ENCODE data around the gene MBD1. TPM values are rescaled to one million over a fixed set of nuclear protein-coding genes. Genes with fewer than 3 reads are reported as not detected.

Gene MBD1
- total and polyA plus RNA-seq, 2 of the 13 experiments (the other 11 are each of a cell fraction or from before 2014, with no cell fraction given): 25.5 to 28.6 TPM

DNA sequence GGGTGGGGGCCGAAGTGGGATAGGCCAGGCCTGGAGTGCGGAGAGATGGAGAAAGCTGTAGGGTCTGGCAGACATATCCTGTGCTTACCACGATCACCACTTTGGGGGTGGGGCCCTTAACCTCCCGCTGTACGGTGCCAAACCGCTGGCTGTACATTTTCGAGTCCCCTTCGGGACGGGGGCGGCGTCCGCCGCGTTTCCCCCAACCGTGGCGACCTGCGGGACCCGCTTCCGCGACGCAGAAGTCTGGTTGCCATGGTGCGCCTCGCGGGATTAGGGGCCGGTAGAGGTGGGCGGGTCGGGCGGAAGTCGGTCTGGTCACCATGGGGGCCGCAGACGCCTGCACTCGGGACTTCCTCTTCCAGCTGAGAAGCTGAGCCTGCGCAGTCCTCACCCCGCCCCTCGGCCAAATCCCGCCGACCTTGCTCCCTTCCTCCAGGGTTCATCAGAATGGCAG is 15.0 kb downstream of the MBD1 start, which contains the start of gene CFAP53 (continued):
- 0 out of 2 replicates have a peak, but pooled peaks have one; percentile 53 for TF ChIP-seq ZNF749 (CRISPR knock-in tag; IDR thresholded peaks at IDR 0.05; ENCODE audit: borderline replicate concordance)
- TF ChIP-seq, protein P1, sequence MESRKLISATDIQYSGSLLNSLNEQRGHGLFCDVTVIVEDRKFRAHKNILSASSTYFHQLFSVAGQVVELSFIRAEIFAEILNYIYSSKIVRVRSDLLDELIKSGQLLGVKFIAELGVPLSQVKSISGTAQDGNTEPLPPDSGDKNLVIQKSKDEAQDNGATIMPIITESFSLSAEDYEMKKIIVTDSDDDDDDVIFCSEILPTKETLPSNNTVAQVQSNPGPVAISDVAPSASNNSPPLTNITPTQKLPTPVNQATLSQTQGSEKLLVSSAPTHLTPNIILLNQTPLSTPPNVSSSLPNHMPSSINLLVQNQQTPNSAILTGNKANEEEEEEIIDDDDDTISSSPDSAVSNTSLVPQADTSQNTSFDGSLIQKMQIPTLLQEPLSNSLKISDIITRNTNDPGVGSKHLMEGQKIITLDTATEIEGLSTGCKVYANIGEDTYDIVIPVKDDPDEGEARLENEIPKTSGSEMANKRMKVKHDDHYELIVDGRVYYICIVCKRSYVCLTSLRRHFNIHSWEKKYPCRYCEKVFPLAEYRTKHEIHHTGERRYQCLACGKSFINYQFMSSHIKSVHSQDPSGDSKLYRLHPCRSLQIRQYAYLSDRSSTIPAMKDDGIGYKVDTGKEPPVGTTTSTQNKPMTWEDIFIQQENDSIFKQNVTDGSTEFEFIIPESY (CRISPR knock-in tag; IDR thresholded peaks at IDR 0.05): no peak
- peak; percentile 93 for TF ChIP-seq AGO1 (IDR thresholded peaks at IDR 0.05; ENCODE audit: low read depth, low read length, poor library complexity, severe bottlenecking)
- TF ChIP-seq, protein P2, sequence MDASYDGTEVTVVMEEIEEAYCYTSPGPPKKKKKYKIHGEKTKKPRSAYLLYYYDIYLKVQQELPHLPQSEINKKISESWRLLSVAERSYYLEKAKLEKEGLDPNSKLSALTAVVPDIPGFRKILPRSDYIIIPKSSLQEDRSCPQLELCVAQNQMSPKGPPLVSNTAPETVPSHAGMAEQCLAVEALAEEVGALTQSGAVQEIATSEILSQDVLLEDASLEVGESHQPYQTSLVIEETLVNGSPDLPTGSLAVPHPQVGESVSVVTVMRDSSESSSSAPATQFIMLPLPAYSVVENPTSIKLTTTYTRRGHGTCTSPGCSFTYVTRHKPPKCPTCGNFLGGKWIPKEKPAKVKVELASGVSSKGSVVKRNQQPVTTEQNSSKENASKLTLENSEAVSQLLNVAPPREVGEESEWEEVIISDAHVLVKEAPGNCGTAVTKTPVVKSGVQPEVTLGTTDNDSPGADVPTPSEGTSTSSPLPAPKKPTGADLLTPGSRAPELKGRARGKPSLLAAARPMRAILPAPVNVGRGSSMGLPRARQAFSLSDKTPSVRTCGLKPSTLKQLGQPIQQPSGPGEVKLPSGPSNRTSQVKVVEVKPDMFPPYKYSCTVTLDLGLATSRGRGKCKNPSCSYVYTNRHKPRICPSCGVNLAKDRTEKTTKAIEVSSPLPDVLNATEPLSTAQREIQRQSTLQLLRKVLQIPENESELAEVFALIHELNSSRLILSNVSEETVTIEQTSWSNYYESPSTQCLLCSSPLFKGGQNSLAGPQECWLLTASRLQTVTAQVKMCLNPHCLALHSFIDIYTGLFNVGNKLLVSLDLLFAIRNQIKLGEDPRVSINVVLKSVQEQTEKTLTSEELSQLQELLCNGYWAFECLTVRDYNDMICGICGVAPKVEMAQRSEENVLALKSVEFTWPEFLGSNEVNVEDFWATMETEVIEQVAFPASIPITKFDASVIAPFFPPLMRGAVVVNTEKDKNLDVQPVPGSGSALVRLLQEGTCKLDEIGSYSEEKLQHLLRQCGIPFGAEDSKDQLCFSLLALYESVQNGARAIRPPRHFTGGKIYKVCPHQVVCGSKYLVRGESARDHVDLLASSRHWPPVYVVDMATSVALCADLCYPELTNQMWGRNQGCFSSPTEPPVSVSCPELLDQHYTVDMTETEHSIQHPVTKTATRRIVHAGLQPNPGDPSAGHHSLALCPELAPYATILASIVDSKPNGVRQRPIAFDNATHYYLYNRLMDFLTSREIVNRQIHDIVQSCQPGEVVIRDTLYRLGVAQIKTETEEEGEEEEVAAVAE (CRISPR knock-in tag; IDR thresholded peaks at IDR 0.05; ENCODE audit: borderline replicate concordance): no peak; the same call in 1 of the 2 replicates
- no peak for TF ChIP-seq ZNF652 (CRISPR knock-in tag; IDR thresholded peaks at IDR 0.05; ENCODE audit: borderline replicate concordance, low read depth)
- 0 out of 2 replicates have a peak, but pooled peaks have one; percentile 38 for TF ChIP-seq IRF2 (CRISPR knock-in tag; IDR thresholded peaks at IDR 0.05)
- no peak for TF ChIP-seq ZBTB42 (CRISPR knock-in tag; IDR thresholded peaks at IDR 0.05)
- TF ChIP-seq TSC22D2 (CRISPR knock-in tag; IDR thresholded peaks at IDR 0.05; ENCODE audit: borderline replicate concordance): 0 out of 2 replicates have a peak, but pooled peaks have one; percentile 17
- TF ChIP-seq KMT2A (CRISPR knock-in tag; IDR thresholded peaks at IDR 0.05): no peak
- TF ChIP-seq, protein P3, sequence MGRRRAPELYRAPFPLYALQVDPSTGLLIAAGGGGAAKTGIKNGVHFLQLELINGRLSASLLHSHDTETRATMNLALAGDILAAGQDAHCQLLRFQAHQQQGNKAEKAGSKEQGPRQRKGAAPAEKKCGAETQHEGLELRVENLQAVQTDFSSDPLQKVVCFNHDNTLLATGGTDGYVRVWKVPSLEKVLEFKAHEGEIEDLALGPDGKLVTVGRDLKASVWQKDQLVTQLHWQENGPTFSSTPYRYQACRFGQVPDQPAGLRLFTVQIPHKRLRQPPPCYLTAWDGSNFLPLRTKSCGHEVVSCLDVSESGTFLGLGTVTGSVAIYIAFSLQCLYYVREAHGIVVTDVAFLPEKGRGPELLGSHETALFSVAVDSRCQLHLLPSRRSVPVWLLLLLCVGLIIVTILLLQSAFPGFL (CRISPR knock-in tag; IDR thresholded peaks at IDR 0.05): no peak
- TF ChIP-seq NCOA5 (CRISPR knock-in tag; IDR thresholded peaks at IDR 0.05): no peak
- TF ChIP-seq REXO4 (CRISPR knock-in tag; IDR thresholded peaks at IDR 0.05; ENCODE audit: borderline replicate concordance): no peak
- TF ChIP-seq MATR3 (CRISPR knock-in tag; IDR thresholded peaks at IDR 0.05): no peak
- no peak for TF ChIP-seq TARDBP (CRISPR knock-in tag; IDR thresholded peaks at IDR 0.05)
- no peak for TF ChIP-seq PPARG (CRISPR knock-in tag; conservative IDR thresholded peaks at IDR 0.05)
- no peak for TF ChIP-seq ZNF761 (CRISPR knock-in tag; conservative IDR thresholded peaks at IDR 0.05)
- TF ChIP-seq, protein P4, sequence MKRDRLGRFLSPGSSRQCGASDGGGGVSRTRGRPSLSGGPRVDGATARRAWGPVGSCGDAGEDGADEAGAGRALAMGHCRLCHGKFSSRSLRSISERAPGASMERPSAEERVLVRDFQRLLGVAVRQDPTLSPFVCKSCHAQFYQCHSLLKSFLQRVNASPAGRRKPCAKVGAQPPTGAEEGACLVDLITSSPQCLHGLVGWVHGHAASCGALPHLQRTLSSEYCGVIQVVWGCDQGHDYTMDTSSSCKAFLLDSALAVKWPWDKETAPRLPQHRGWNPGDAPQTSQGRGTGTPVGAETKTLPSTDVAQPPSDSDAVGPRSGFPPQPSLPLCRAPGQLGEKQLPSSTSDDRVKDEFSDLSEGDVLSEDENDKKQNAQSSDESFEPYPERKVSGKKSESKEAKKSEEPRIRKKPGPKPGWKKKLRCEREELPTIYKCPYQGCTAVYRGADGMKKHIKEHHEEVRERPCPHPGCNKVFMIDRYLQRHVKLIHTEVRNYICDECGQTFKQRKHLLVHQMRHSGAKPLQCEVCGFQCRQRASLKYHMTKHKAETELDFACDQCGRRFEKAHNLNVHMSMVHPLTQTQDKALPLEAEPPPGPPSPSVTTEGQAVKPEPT (CRISPR knock-in tag; IDR thresholded peaks at IDR 0.05; ENCODE audit: low read depth): no peak
- TF ChIP-seq ZNF556 (CRISPR knock-in tag; IDR thresholded peaks at IDR 0.05; ENCODE audit: borderline replicate concordance): no peak
- no peak for TF ChIP-seq ZNF777 (CRISPR knock-in tag; IDR thresholded peaks at IDR 0.05)
- no peak for TF ChIP-seq TMF1 (CRISPR knock-in tag; IDR thresholded peaks at IDR 0.05; ENCODE audit: low read depth)
- TF ChIP-seq ZNF781 (CRISPR knock-in tag; IDR thresholded peaks at IDR 0.05; ENCODE audit: borderline replicate concordance, not compliant biosample characterization): no peak
- no peak for TF ChIP-seq ATF7-NPFF (CRISPR knock-in tag; IDR thresholded peaks at IDR 0.05; ENCODE audit: low read depth)

Measured in HepG2 (cell line).